GM12878 (cell line): Measurements from ENCODE around the gene PPP1R1B. TPM values are rescaled to one million over a fixed set of nuclear protein-coding genes. Genes with fewer than 3 reads are reported as not detected.

Source experiments
- ATAC-seq: fragments of 200-7000 bp; cut with Tn5 transposase; 3 replicates; pipeline ENCODE4 v1.9.1; 2020; ENCODE audit warnings: mild to moderate bottlenecking, moderate library complexity
- BruUV-seq: library from RNA; stranded (reverse); fragments of 400-500 nt; replicated peaks from 2 replicates; lab custom pipeline; 2021; lab: Mats Ljungman, UMichigan
- CTCF ChIA-PET: fragments of 300-600 bp; sonication (Branson Sonifier 250); formaldehyde crosslinking; extraction: SDS; loops from one replicate; lab custom pipeline; 2021; ENCODE audit warnings: inconsistent platforms; lab: Yijun Ruan, JAX
- POLR2A ChIA-PET: fragments of 350-600 bp; formaldehyde crosslinking; extraction: SDS; loops from one replicate; lab custom pipeline; 2021; ENCODE audit warnings: inconsistent platforms; lab: Charles Lee
- RAD21 ChIA-PET: fragments of 300-600 bp; sonication (Branson Sonifier 250); formaldehyde crosslinking; loops from one replicate; lab custom pipeline; 2023; ENCODE audit warnings: antibody characterized with exemption; ENCODE audit not compliant: unreplicated experiment; lab: Charles Lee
- SMC1A ChIA-PET: fragments of 300-600 bp; sonication (Branson Sonifier 250); formaldehyde crosslinking; loops from one replicate; lab custom pipeline; 2023; ENCODE audit not compliant: unreplicated experiment, uncharacterized antibody; lab: Charles Lee
- DNase-seq: peaks from one replicate; pipeline ENCODE4 v3.0.0-alpha.2; 2011; ENCODE audit warnings: low read depth, low spot score
- FAIRE-seq: peaks from 3 replicates; lab custom pipeline; 2011; peaks lifted over from hg19 to GRCh38; lab: Jason Lieb, UNC
- H2AFZ ChIP-seq: 2 replicates; pipeline ENCODE4 v1.6.0; 2011; ENCODE audit warnings: low read depth, low read length, control low read depth; ENCODE audit not compliant: control insufficient read depth
- H3K27ac ChIP-seq: 2 replicates; pipeline ENCODE4 v1.5.1; 2011; ENCODE audit warnings: control low read depth; ENCODE audit not compliant: control insufficient read depth, insufficient read depth
- H3K27me3 ChIP-seq, 2 experiments: replicated peaks in 1 of 2; 2 replicates each; pipeline versions ENCODE4 v1.6.0 to v1.6.1; 2011; ENCODE audit warnings: low read length in 1 of 2; ENCODE audit not compliant: control insufficient read depth in 2 of 2, insufficient read depth in 2 of 2
- H3K36me3 ChIP-seq, 2 experiments: 2 replicates each; pipeline ENCODE4 v1.5.1; 2011; ENCODE audit warnings: low read length in 1 of 2; ENCODE audit not compliant: control insufficient read depth in 2 of 2, insufficient read depth in 2 of 2
- H3K4me1 ChIP-seq: 2 replicates; pipeline ENCODE4 v1.6.1; 2011; ENCODE audit warnings: mild to moderate bottlenecking, low read length, moderate library complexity, mixed read lengths; ENCODE audit not compliant: control insufficient read depth, insufficient read depth
- H3K4me2 ChIP-seq: 2 replicates; pipeline ENCODE4 v1.6.0; 2011; ENCODE audit warnings: control low read depth; ENCODE audit not compliant: control insufficient read depth, insufficient read depth
- H3K4me3 ChIP-seq: fragments of 200-600 bp; sonication (generic); 2 replicates; pipeline ENCODE4 v1.5.1; 2016
- H3K79me2 ChIP-seq: 2 replicates; pipeline ENCODE4 v1.6.0; 2011; ENCODE audit warnings: low read length; ENCODE audit not compliant: control insufficient read depth, insufficient read depth
- H3K9ac ChIP-seq: 2 replicates; pipeline ENCODE4 v1.8.0; 2011; ENCODE audit warnings: low read length, control low read depth, mixed read lengths; ENCODE audit not compliant: control insufficient read depth, insufficient read depth
- H3K9me3 ChIP-seq: replicated peaks from 3 replicates; pipeline ENCODE4 v1.5.1; 2011; ENCODE audit warnings: mild to moderate bottlenecking, low read length; ENCODE audit not compliant: control insufficient read depth, insufficient read depth
- H4K20me1 ChIP-seq: 2 replicates; pipeline ENCODE4 v1.6.0; 2011; ENCODE audit not compliant: control insufficient read depth, insufficient read depth
- ASH2L ChIP-seq: fragments of 300-600, 200-600 bp; sonication (generic); IDR thresholded peaks from 2 replicates; pipeline ENCODE4 v1.6.1; 2017; ENCODE audit warnings: low read depth, mild to moderate bottlenecking, borderline replicate concordance
- ATF7 ChIP-seq: fragments of 450-650 bp; IDR thresholded peaks from 2 replicates; pipeline ENCODE4 v1.6.1; 2016; ENCODE audit warnings: low read depth, mild to moderate bottlenecking
- CREB1 ChIP-seq: IDR thresholded peaks from 2 replicates; pipeline ENCODE4 v1.6.1; 2012; ENCODE audit warnings: low read depth, mild to moderate bottlenecking, inconsistent platforms
- EGR1 ChIP-seq, 2 experiments: IDR thresholded peaks; 1 replicate in 1 of 2; 2 replicates in 1 of 2; pipeline ENCODE4 v1.6.1; 2011 to 2012; ENCODE audit warnings: low read depth in 2 of 2, low read length in 2 of 2, borderline replicate concordance in 1 of 2, mild to moderate bottlenecking in 1 of 2, moderate library complexity in 1 of 2
- ETV6 ChIP-seq, 2 experiments: fragments of 450-650 bp in 1 of 2; IDR thresholded peaks in 1 of 2; conservative IDR thresholded peaks in 1 of 2; 2 replicates each; pipeline ENCODE4 v1.6.1; 2014; ENCODE audit warnings: antibody characterized with exemption in 1 of 2, borderline replicate concordance in 1 of 2, low read depth in 1 of 2, mild to moderate bottlenecking in 1 of 2, moderate library complexity in 1 of 2
- FOS ChIP-seq: IDR thresholded peaks from 3 replicates; pipeline ENCODE4 v1.6.1; 2011; ENCODE audit warnings: borderline replicate concordance; ENCODE audit not compliant: insufficient read length; ENCODE audit errors: extremely low read depth
- LARP7 ChIP-seq: fragments of 450-650 bp; IDR thresholded peaks from 2 replicates; pipeline ENCODE4 v1.6.1; 2017; ENCODE audit warnings: mild to moderate bottlenecking
- NR2C2 ChIP-seq: IDR thresholded peaks from 2 replicates; pipeline ENCODE4 v1.6.1; 2011; ENCODE audit warnings: borderline replicate concordance, low read depth; ENCODE audit not compliant: control insufficient read depth, insufficient read length
- NR2F1 ChIP-seq: fragments of 450-650 bp; conservative IDR thresholded peaks from 2 replicates; pipeline ENCODE4 v1.6.1; 2017; ENCODE audit warnings: mild to moderate bottlenecking
- PAX5 ChIP-seq: IDR thresholded peaks from 2 replicates; pipeline ENCODE4 v1.6.1; 2011; ENCODE audit warnings: low read depth, low read length, borderline replicate concordance
- POU2F2 ChIP-seq: IDR thresholded peaks from 3 replicates; pipeline ENCODE4 v1.6.1; 2011; ENCODE audit warnings: low read depth, mild to moderate bottlenecking, low read length, borderline replicate concordance
- SREBF2 ChIP-seq: IDR thresholded peaks from 2 replicates; pipeline ENCODE4 v1.6.1; 2012; ENCODE audit warnings: mild to moderate bottlenecking, low read length
- TARDBP ChIP-seq: IDR thresholded peaks from 2 replicates; pipeline ENCODE4 v1.6.1; 2016; ENCODE audit warnings: borderline replicate concordance
- ZNF384 ChIP-seq: IDR thresholded peaks from 2 replicates; pipeline ENCODE4 v1.6.1; 2012; ENCODE audit warnings: low read depth, mild to moderate bottlenecking, low read length, improper control_type of control experiment, borderline replicate concordance
- WGBS: methylation state at CpG from one replicate; pipeline ENCODE4 v1.1.6; 2016; ENCODE audit warnings: low lambda C conversion rate; ENCODE audit not compliant: insufficient replicate concordance, insufficient coverage; ENCODE audit errors: missing lambda C conversion rate; 5-methylcytosine and 5-hydroxymethylcytosine counted together
- in situ Hi-C: fragments of 300-500 bp; cut with MboI; formaldehyde crosslinking; loops from 9 replicates; pipeline ENCODE4 v1.14.3; 2018; ENCODE audit warnings: mixed read lengths
- intact Hi-C: fragments of 100-400 bp; cut with micrococcal nuclease; formaldehyde crosslinking; loops from one replicate; pipeline ENCODE4 v1.14.2; 2022; ENCODE audit not compliant: unreplicated experiment
- polyA plus RNA-seq, 11 experiments: library from polyadenylated mRNA; depleted of rRNA in 4 of 11; unstranded in 6 of 11; stranded (reverse) in 5 of 11; fragments of >200 nt; fragmentation: Nextera tagmentation in 4 of 11; fragmentation: Illumina TruSeq in 1 of 11; extraction: Ambion mirVana in 4 of 11; extraction: Trizol in 1 of 11; gene quantifications; 1 replicate in 1 of 11; 2 replicates in 10 of 11; pipeline versions ENCODE4 v1.2.1 to v1.2.3, GENCODE V29; 2011 to 2016; ENCODE audit warnings: inconsistent platforms in 2 of 11, missing spikeins in 2 of 11, low read depth in 1 of 11
- total RNA-seq, 4 experiments: library from RNA; depleted of rRNA in 3 of 4; stranded (reverse); fragments of >200 nt in 3 of 4; fragmentation: Illumina TruSeq in 1 of 4; extraction: Trizol in 1 of 4; gene quantifications; 2 replicates each; pipeline versions ENCODE4 v1.2.1 to v1.2.3, GENCODE V29; 2013 to 2021
- TF ChIP-seq, protein P1 (sequence below): fragments of 450-650 bp; formaldehyde crosslinking; IDR thresholded peaks from 2 replicates; pipeline ENCODE4 v1.4.0; 2022; ENCODE audit warnings: mild to moderate bottlenecking, moderate library complexity
- TF ChIP-seq, protein P2 (sequence below): fragments of 450-650 bp; IDR thresholded peaks from 2 replicates; pipeline ENCODE4 v1.6.1; 2016; ENCODE audit warnings: mild to moderate bottlenecking
- TF ChIP-seq, protein P3 (sequence below): IDR thresholded peaks from 2 replicates; pipeline ENCODE4 v1.6.1; 2012; ENCODE audit warnings: low read depth, low read length, improper control_type of control experiment
- TF ChIP-seq, protein P4 (sequence below): fragments of 450-650 bp; IDR thresholded peaks from 2 replicates; pipeline ENCODE4 v1.6.1; 2014; ENCODE audit warnings: mild to moderate bottlenecking

PPP1R1B gene
- total and polyA plus RNA-seq, 10 of the 15 experiments (the other 5 are each of a cell fraction or from before 2014, with no cell fraction given) = 0.08 TPM; not detected in 9

DNA sequence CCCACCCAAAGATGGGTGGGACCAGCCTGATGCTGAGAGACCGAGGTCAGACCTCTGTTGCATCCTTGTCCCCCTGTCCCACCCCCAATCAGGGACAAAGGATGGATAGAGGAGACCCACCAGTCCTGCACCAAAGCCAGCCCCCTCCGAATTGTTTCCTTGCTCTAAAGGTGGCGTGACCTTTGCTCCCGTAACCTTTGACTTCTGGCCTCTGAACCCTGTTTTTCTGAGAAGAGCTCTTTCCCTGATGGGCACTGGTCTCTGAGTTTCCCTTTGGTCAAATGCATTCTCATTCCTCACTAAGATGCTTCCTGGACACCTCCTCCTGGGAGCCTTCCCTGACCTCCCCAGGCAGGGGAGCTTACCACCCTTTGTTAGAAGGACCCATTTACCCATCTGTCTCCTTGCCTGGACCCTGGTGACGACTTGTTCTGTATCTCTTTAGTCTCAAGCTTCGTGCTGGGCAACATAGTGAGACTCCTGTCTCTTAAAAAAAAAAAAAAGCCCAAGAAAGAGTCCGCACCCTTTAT, 13.8 kb upstream of the PPP1R1B start:
- DNase-seq = no peak
- Histone ChIP-seq H3K79me2 (no peaks in the 10 kb centered on the region), H3K27me3 (peaks cover 0 to 10% of the 10 kb centered on the region in 2 experiments; a peak in 3 of 4 replicates), H4K20me1 (no peaks in the 10 kb centered on the region), H3K4me1 (no peaks in the 10 kb centered on the region; the same call in 1 of the 2 replicates), H3K9ac (no peak overlapping the region), H3K9me3 (no peaks in the 10 kb centered on the region), H3K4me3 (no peak overlapping the region), H3K4me2 (no peak overlapping the region), H3K27ac (no peak overlapping the region), H2AFZ (no peak overlapping the region), H3K36me3 (no peaks in the 10 kb centered on the region)
- FAIRE-seq = no peak
- ChIA-PET SMC1A (interaction anchor here (1.2 kb wide), 1 partner anchor 8 kb away, joined by 5 read pairs; no protein-coding TSS in a partner anchor), POLR2A (no interaction called here), CTCF (interaction anchor here (1.4 kb wide), 1 partner anchor 11 kb away, joined by 9 read pairs; no protein-coding TSS in a partner anchor), RAD21 (no interaction called here)
- intact Hi-C loops (no loop called here), in situ Hi-C loops (no loop called here)
- no peak for ATAC-seq
- WGBS = 41% methylated on average over 7 of the region's 7 CpGs
- no TSS peak for BruUV-seq
- TF ChIP-seq, protein P1, sequence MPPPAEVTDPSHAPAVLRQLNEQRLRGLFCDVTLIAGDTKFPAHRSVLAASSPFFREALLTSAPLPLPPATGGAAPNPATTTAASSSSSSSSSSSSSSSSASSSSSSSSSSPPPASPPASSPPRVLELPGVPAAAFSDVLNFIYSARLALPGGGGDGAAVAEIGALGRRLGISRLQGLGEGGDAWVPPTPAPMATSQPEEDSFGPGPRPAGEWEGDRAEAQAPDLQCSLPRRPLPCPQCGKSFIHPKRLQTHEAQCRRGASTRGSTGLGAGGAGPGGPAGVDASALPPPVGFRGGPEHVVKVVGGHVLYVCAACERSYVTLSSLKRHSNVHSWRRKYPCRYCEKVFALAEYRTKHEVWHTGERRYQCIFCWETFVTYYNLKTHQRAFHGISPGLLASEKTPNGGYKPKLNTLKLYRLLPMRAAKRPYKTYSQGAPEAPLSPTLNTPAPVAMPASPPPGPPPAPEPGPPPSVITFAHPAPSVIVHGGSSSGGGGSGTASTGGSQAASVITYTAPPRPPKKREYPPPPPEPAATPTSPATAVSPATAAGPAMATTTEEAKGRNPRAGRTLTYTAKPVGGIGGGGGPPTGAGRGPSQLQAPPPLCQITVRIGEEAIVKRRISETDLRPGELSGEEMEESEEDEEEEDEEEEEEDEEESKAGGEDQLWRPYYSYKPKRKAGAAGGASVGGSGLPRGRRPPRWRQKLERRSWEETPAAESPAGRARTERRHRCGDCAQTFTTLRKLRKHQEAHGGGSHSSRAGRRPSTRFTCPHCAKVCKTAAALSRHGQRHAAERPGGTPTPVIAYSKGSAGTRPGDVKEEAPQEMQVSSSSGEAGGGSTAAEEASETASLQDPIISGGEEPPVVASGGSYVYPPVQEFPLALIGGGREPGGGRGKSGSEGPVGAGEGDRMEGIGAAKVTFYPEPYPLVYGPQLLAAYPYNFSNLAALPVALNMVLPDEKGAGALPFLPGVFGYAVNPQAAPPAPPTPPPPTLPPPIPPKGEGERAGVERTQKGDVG (CRISPR knock-in tag) = no peak
- TF ChIP-seq POU2F2 (no peak), LARP7 (no peak), ETV6 (conservative IDR thresholded peaks at IDR 0.05 in 1 of 2, IDR thresholded peaks at IDR 0.05 in 1 of 2; ENCODE audit: borderline replicate concordance in 1 of 2, low read depth in 1 of 2) (no peak), EGR1 (IDR thresholded peaks at IDR 0.05; ENCODE audit: borderline replicate concordance in 1 of 2, low read depth in 2 of 2, low read length in 2 of 2) (no peak), ASH2L (no peak), PAX5 (no peak), FOS (no peak), SREBF2 (no peak), NR2C2 (peak; percentile 68), NR2F1 (peak; percentile 47; the same call in 1 of the 2 replicates), CREB1 (no peak), TARDBP (no peak), ZNF384 (no peak), ATF7 (no peak)
- TF ChIP-seq, protein P2, sequence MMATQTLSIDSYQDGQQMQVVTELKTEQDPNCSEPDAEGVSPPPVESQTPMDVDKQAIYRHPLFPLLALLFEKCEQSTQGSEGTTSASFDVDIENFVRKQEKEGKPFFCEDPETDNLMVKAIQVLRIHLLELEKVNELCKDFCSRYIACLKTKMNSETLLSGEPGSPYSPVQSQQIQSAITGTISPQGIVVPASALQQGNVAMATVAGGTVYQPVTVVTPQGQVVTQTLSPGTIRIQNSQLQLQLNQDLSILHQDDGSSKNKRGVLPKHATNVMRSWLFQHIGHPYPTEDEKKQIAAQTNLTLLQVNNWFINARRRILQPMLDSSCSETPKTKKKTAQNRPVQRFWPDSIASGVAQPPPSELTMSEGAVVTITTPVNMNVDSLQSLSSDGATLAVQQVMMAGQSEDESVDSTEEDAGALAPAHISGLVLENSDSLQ = no peak
- TF ChIP-seq, protein P3, sequence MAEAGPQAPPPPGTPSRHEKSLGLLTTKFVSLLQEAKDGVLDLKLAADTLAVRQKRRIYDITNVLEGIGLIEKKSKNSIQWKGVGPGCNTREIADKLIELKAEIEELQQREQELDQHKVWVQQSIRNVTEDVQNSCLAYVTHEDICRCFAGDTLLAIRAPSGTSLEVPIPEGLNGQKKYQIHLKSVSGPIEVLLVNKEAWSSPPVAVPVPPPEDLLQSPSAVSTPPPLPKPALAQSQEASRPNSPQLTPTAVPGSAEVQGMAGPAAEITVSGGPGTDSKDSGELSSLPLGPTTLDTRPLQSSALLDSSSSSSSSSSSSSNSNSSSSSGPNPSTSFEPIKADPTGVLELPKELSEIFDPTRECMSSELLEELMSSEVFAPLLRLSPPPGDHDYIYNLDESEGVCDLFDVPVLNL = no peak
- TF ChIP-seq, protein P4, sequence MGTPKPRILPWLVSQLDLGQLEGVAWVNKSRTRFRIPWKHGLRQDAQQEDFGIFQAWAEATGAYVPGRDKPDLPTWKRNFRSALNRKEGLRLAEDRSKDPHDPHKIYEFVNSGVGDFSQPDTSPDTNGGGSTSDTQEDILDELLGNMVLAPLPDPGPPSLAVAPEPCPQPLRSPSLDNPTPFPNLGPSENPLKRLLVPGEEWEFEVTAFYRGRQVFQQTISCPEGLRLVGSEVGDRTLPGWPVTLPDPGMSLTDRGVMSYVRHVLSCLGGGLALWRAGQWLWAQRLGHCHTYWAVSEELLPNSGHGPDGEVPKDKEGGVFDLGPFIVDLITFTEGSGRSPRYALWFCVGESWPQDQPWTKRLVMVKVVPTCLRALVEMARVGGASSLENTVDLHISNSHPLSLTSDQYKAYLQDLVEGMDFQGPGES = no peak
